Endodermal cell (in vitro differentiated cells): ENCODE measurements around the gene FCER2. TPM values are rescaled to one million over a fixed set of nuclear protein-coding genes. Genes with fewer than 3 reads are reported as not detected.
A peak's percentile ranks its signal among the peaks of the same experiment; 100 is the strongest.

Experiments used
- DNase-seq: peaks from one replicate; pipeline ENCODE4 v3.0.0-alpha.2; 2017
- H3K27ac ChIP-seq: 2 replicates; pipeline ENCODE4 v1.5.1; 2013; ENCODE audit warnings: mild to moderate bottlenecking, low read depth, low read length, moderate library complexity
- H3K27me3 ChIP-seq: 2 replicates; pipeline ENCODE4 v1.6.1; 2013; ENCODE audit warnings: mild to moderate bottlenecking, low read length, moderate library complexity; ENCODE audit not compliant: insufficient read depth, control insufficient read depth, poor library complexity, severe bottlenecking
- H3K36me3 ChIP-seq: 2 replicates; pipeline ENCODE4 v1.7.0; 2013; ENCODE audit warnings: mild to moderate bottlenecking, low read length, moderate library complexity; ENCODE audit not compliant: control insufficient read depth, insufficient read depth
- H3K4me1 ChIP-seq: one replicate; pipeline ENCODE4 v1.7.0; 2013; ENCODE audit warnings: low read length; ENCODE audit not compliant: control insufficient read depth, insufficient read depth
- H3K4me3 ChIP-seq: 2 replicates; pipeline ENCODE4 v1.5.1; 2013; ENCODE audit warnings: mild to moderate bottlenecking, low read length, moderate library complexity
- H3K9ac ChIP-seq: 2 replicates; pipeline ENCODE4 v1.6.1; 2013; ENCODE audit warnings: mild to moderate bottlenecking, low read length, moderate library complexity; ENCODE audit not compliant: poor library complexity, severe bottlenecking; ENCODE audit errors: extremely low read depth
- H3K9me3 ChIP-seq: 2 replicates; pipeline ENCODE4 v1.6.1; 2013; ENCODE audit warnings: mild to moderate bottlenecking, low read length, moderate library complexity; ENCODE audit not compliant: control insufficient read depth
- H3K27ac Mint-ChIP-seq: 2 replicates; pipeline ENCODE4 v1.8.0; 2020; ENCODE audit warnings: mixed read lengths
- H3K27me3 Mint-ChIP-seq: 2 replicates; pipeline ENCODE4 v1.8.0; 2021; ENCODE audit warnings: mild to moderate bottlenecking, mixed read lengths; ENCODE audit not compliant: insufficient read depth
- H3K36me3 Mint-ChIP-seq: 2 replicates; pipeline ENCODE4 v1.8.0; 2020; ENCODE audit warnings: low read depth, mixed read lengths
- H3K4me1 Mint-ChIP-seq: 2 replicates; pipeline ENCODE4 v1.8.0; 2020; ENCODE audit warnings: mixed read lengths
- H3K4me3 Mint-ChIP-seq: 2 replicates; pipeline ENCODE4 v1.8.0; 2020; ENCODE audit warnings: mild to moderate bottlenecking, moderate library complexity, mixed read lengths
- H3K9me3 Mint-ChIP-seq: 2 replicates; pipeline ENCODE4 v1.8.0; 2020; ENCODE audit warnings: mild to moderate bottlenecking, mixed read lengths
- CTCF ChIP-seq: fragments of 200-600 bp; sonication (generic); conservative IDR thresholded peaks from 2 replicates; pipeline ENCODE4 v1.5.0; 2021; ENCODE audit warnings: antibody characterized with exemption, mild to moderate bottlenecking
- WGBS, 2 experiments: methylation state at CpG; one replicate each; pipeline versions ENCODE4 v1.1.5 to v1.1.7; 2013; ENCODE audit warnings: missing lambda C conversion rate in 2 of 2, mixed read lengths in 1 of 2; ENCODE audit not compliant: insufficient coverage in 1 of 2, insufficient read length in 1 of 2; 5-methylcytosine and 5-hydroxymethylcytosine counted together
- total RNA-seq, 2 donors: library from RNA; stranded (reverse); fragmentation: NEBNext Ultra II Directional in 1 of 2; extraction: Animal tissue kit (Norgen Biotek cat#: 25700) in 1 of 2; gene quantifications; 2 replicates in 1 of 2; 3 replicates in 1 of 2; pipeline ENCODE4 v1.2.1, GENCODE V29; 2021

The FCER2 gene
- total RNA-seq, 2 donors from 2014 or later: not detected

- peaks cover 77% of the 10 kb centered on the region for H3K27me3 Mint-ChIP-seq
- H3K4me1 ChIP-seq: no peaks in the 10 kb centered on the region
- H3K9me3 Mint-ChIP-seq: peaks cover 4% of the 10 kb centered on the region
- no peak for TF ChIP-seq CTCF
- no peak for DNase-seq
- H3K27ac Mint-ChIP-seq: no peak within 1 kb of the TSS
- no peak within 1 kb of the TSS for H3K4me3 ChIP-seq
- H3K27me3 ChIP-seq: peaks cover 56% of the 10 kb centered on the region
- H3K36me3 Mint-ChIP-seq: no peaks in the 10 kb centered on the region
- H3K4me3 Mint-ChIP-seq: peak within 1 kb of the TSS; percentile 54
- no peaks in the 10 kb centered on the region for H3K4me1 Mint-ChIP-seq
- no peaks in the 10 kb centered on the region for H3K9me3 ChIP-seq
- H3K36me3 ChIP-seq: no peaks in the 10 kb centered on the region
- H3K9ac ChIP-seq: no peak within 1 kb of the TSS
- no peak within 1 kb of the TSS for H3K27ac ChIP-seq
- 83 to 91% methylated on average over 6 to 9 of the region's 9 CpGs for whole genome bisulfite sequencing, 2 experiments
Measured at GRCh38 chr19:7668842-7669241, 33.1 kb downstream of the FCER2 start, which contains the start of gene RETN. Gene RETN (plus strand): TSS chr19:7669049. CDS start chr19:7669327, 278 bp downstream.

GRCh38 chr19:7665076-7665475, 36.9 kb downstream of the FCER2 start:
- no peak for TF ChIP-seq CTCF
- Mint-ChIP-seq H3K27ac (no peak overlapping the region), H3K4me1 (no peaks in the 10 kb centered on the region), H3K27me3 (peaks cover 55% of the 10 kb centered on the region), H3K4me3 (no peak overlapping the region), H3K9me3 (no peaks in the 10 kb centered on the region), H3K36me3 (no peaks in the 10 kb centered on the region)
- DNase-seq: no peak
- Histone ChIP-seq H3K27ac (no peak overlapping the region), H3K4me1 (no peaks in the 10 kb centered on the region), H3K27me3 (peaks cover 34% of the 10 kb centered on the region), H3K36me3 (no peaks in the 10 kb centered on the region), H3K4me3 (no peak overlapping the region), H3K9me3 (no peaks in the 10 kb centered on the region), H3K9ac (no peak overlapping the region)
- WGBS, 2 experiments: 76 to 88% methylated on average over 3 to 4 of the region's 4 CpGs

- no peak overlapping the region for H3K27ac ChIP-seq
- H3K27me3 ChIP-seq: peaks cover 22% of the 10 kb centered on the region
- no peak for DNase-seq
- no peak for TF ChIP-seq CTCF
- H3K4me3 ChIP-seq: no peak overlapping the region
- H3K36me3 Mint-ChIP-seq: no peaks in the 10 kb centered on the region
- H3K4me1 Mint-ChIP-seq: no peaks in the 10 kb centered on the region
- H3K27me3 Mint-ChIP-seq: peaks cover 45% of the 10 kb centered on the region
- no peaks in the 10 kb centered on the region for H3K4me1 ChIP-seq
- no peaks in the 10 kb centered on the region for H3K9me3 Mint-ChIP-seq
- no peak overlapping the region for H3K4me3 Mint-ChIP-seq
- WGBS, 2 experiments: 88 to 91% methylated on average over 3 to 7 of the region's 7 CpGs
- no peak overlapping the region for H3K9ac ChIP-seq
- H3K27ac Mint-ChIP-seq: no peak overlapping the region
- H3K36me3 ChIP-seq: no peaks in the 10 kb centered on the region
- no peaks in the 10 kb centered on the region for H3K9me3 ChIP-seq
Measured at GRCh38 chr19:7663706-7664105, 38.2 kb downstream of the FCER2 start.
